DOHH2 (cell line): ENCODE measurements around the gene UACA.

ENCODE experiments used
- CTCF ChIP-seq: fragments of 200-600 bp; sonication (generic); IDR thresholded peaks from one replicate; pipeline ENCODE4 v1.5.1; 2014; ENCODE audit warnings: antibody characterized with exemption, mild to moderate bottlenecking, low read depth, low read length; ENCODE audit not compliant: poor library complexity, severe bottlenecking
- EZH2phosphoT487 ChIP-seq: fragments of 200-600 bp; sonication (generic); IDR thresholded peaks from 2 replicates; pipeline ENCODE4 v1.6.1; 2017; ENCODE audit warnings: borderline replicate concordance, mild to moderate bottlenecking, antibody characterized with exemption, low read length, moderate library complexity, mixed read lengths

- TF ChIP-seq CTCF: no peak
- TF ChIP-seq EZH2phosphoT487: no peak
These were observed 37.8 kb upstream of the UACA start for GRCh38 chr15:70801109-70801508.
